ENCODE results near the gene UBE2U.

UBE2U gene

DNA sequence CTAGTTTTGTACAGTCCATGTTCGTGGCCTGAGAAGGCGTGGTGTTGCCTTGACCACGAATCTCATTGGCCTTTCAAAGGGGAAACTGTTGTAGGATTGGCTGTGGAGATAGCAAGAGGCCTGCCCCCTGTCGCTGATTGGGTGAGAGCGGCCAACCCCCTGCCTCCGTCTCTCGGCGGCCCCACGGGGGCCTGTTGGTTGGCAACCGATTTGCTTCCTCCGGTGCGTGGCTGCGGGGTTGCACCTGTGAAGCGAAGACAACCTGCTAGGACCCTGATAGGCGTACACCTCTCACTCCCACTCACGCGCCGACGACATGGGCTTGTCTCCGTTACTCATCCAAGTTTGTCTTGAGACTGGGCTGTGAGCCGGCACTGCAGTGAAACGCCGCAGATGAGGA lies at the start of gene UBE2U:
UBE2U (plus strand) TSS at position 204 of the 400 bp plus-strand sequence. CDS start 428 bp downstream, outside the sequence.
- DNase-seq, result no peak

GRCh38 chr1:64155278-64155677 lies 48.1 kb upstream of the UBE2U start:
- DNase-seq, result no peak

DNA sequence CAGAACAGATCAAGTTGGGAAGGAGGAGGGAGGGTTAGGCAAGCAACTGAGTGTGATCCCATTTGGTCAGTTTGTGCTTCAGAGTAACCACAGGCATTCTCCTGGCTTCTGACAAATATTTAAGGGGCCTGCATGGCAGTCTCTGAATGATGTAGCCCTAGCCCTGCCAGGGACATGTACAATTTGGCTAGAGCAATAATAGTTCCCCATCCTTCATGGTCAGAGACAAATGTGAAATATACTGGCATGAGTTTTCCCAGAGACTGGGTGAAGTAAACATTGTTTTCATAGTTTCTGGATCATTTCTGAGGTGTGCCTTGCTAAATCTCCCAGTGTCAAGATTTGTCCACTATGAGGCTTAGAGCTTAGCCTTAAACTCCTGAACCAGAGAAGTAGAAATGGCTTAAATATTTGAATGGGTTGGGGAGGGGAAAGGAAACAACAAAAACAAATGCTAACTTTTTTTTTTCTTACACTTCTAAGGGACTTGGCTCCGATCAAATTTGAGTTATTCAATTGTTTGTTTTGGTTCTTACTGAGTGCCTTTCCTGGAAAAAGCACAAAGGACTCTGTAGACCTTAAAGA lies 42.0 kb upstream of the UBE2U start:
- DNase-seq, result no peak

- DNase-seq, result no peak
Observed at GRCh38 chr1:64162151-64162550, 41.3 kb upstream of the UBE2U start.

DNA sequence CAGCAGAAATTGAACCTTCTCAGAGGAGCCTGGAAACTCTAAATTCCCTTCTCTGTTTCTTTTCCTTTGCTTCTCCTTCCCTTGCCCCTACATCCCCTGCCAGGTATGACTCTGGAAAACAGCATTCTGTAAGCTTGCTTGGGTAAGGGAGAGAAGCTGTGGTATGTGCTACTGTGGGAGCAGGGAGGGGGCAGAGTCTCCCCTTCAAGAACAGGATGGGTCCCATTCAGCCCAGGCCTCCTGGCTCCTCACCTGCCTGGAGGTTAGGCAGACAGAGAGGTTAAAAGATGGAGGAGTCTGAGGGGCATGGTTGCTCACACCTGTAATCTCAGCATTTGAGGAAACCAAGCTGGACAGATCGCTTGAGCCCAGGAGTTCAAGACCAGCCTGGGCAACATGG lies 40.6 kb upstream of the UBE2U start:
- DNase-seq, result no peak

DNA sequence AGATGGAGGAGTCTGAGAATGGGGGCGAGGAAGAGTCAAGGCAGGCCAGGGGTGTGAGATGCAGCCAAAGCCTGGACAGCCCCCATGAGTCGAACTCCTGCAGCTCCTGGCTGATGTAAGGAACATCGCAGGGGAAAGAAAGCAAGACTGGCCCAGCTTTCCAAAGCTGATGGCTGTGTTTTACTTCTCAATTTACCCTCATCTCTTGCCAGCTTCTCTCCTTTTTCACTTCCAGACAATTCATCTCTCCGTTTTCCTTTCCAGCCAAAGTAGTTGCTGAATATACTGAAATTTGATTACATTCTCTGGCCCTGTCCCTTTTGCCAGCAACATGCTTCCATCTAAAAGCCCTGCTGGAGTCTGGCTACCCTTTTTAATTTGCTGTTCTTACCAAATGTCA lies 40.0 kb upstream of the UBE2U start:
- no peak for DNase-seq

DNA sequence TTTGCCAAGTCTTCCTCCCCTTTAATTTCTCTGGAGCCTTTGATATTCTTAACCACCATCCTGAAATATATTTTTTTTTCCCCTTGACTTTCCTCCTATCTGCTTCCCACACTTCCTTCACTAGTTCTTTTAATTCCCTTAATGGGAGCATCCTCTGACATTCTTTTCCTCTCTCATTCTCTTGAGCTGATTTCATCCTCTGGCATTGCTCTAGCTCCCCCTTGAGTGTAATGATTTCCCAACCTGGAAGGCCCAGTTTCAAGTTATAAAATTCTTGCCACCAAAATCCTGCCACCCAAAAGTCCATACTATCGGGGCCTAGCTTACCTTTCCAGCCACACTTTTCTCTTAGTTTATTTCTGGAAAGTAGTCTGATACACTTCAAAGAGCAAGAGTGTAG lies 39.5 kb upstream of the UBE2U start:
- DNase-seq, result no peak

DNA sequence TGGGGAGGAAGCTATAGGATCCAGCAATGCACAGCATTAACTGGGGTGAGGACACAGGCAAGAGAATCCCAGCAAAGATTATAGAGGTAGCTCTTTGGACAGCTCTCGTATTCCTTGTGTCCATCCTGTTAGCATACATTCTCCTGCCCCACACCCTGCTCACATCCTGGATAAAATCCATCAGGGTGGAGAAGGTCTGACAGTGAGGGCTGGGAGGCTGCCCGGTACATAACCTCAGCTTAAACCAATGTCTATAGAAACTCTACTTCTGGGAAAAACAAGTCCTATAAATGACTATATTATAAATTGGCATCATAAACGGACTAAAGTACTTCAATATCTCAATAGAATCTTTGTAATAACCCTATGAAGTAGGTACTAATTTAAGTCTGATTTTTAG lies 36.8 kb upstream of the UBE2U start:
- no peak for DNase-seq

DNA sequence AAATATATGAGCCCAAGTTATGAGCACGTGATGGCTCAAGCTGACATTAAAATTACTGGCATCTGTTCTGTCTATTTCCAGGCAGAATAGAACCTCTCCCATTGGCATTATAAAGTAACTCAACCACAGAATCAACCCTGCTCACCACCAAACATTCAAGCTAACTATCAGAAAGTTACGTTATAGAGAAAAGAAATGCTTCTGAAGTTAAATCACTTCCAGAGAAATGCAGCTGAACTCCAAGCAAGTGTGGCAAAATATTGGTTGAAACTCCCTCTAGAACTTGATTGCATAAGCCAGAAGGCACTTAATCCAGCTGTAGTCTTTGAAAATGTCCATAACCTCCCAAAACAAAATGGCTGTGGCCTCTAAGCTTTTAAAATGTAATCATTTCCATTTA lies 36.2 kb upstream of the UBE2U start:
- no peak for DNase-seq

DNA sequence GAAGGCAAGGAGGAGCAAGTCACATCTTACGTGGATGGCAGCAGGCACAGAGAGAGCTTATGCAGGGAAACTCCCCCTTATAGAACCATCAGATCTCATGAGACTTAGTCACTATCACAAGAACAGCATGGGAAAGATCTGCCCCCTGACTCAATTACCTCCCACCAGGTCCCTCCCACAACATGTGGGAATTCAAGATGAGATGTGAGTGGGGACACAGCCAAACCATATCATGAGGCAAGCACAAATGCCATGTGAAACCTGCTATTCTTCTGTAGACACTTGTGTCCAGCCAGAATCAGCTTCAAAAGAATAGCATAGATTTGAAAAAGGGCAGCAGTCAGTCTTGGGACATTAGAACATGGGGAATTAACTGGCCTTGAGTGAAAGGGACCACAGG lies 32.2 kb upstream of the UBE2U start:
- DNase-seq, result no peak

GRCh38 chr1:64171797-64172281 lies 31.6 kb upstream of the UBE2U start:
- DNase-seq, result peak; percentile 5

DNA sequence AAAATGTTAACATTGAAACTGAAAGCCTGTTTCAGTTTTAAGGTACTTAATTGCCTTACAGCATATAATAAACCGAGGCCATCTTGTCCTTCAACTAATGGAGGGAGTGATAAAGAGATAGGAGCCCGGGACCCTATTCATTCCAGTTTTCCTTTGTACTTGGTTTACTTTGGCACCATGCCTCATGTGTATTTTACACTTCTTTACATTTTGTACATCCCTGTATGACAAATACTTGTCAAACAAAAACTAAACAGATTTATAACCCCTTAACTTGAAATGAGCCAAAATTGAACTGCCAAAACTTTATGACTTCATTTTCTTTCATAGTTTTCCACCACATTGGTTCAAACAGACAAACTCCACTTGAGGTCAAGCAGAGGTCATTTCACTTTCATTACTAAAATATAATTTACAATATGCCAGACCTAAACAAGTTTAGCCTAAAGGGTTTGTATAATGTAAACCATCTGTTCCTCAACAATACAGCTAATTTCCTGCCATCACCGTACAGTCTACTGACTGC lies 30.9 kb upstream of the UBE2U start:
- no peak for DNase-seq

DNA sequence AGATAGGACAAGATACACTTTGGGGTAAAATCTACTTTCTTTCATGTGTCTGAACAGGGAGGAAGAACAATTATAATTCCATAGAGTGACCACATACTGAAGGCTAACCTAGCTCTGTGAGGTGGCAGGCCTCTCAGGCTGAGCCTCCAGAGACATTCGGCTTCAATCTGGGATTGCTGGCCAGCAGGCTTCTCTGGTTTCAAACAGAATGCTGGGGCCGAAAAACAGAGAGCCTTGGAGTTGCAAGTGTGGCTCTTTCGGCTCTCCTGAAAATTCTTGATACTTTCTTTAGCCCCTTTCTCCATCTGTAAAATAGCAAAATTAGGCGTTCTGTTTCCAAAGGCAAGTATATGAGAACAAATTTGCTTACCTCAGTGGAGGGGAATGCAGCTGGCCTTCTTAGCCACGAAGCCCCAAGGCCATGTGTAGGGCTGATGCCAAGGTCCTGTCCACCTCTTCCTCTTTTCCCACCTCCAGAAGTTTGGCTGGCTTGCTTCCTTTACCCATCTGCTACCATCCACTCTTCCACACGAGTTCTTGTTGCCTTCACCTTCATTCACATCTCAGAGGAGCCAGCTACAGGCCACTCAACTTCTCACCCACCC lies 30.0 kb upstream of the UBE2U start:
- DNase-seq, result no peak

DNA sequence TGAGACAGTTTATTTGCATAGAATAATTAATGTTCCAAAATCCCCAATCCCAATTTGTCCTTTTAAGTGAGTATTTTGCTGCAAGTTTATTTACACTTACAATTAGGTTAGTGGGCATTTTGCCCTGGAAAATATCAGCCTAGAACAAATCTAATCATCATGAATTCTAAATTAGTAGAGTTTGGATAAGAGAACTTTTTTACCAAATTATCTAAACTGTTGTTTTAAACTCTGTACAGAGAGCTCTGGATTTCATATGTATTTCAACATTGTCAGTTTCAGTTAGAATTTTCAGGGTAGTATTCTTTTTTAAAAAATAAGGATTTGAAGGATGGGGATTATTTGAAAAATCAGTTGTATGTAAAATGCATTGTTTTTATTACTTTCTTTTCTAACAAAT lies 27.8 kb upstream of the UBE2U start:
- no peak for DNase-seq

DNA sequence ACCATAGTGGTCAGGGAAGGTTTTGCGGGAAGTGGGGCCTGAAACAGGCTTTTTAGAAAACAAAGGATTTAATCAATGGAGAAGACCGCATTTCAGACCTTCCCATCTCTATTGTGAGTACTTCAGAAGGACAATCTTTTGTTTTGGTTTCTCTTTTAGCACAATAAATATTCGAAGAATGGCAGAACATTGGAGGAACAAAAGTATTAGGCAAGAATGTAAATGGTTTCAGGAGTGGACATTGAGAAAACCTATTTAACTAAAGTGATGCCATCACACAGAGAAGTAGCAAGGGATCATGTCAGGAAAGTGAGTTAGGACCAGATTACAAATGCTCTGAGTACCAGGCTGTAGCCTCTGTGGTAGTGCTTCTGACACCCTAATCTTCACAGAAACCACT lies 26.8 kb upstream of the UBE2U start:
- no peak for DNase-seq

GRCh38 chr1:64179588-64179987 lies 23.8 kb upstream of the UBE2U start:
- no peak for DNase-seq

GRCh38 chr1:64182207-64182606 lies 21.2 kb upstream of the UBE2U start:
- DNase-seq, result no peak

GRCh38 chr1:64183395-64184002 lies 19.9 kb upstream of the UBE2U start:
- DNase-seq, result no peak

GRCh38 chr1:64184003-64184440 lies 19.4 kb upstream of the UBE2U start:
- DNase-seq, result no peak

DNA sequence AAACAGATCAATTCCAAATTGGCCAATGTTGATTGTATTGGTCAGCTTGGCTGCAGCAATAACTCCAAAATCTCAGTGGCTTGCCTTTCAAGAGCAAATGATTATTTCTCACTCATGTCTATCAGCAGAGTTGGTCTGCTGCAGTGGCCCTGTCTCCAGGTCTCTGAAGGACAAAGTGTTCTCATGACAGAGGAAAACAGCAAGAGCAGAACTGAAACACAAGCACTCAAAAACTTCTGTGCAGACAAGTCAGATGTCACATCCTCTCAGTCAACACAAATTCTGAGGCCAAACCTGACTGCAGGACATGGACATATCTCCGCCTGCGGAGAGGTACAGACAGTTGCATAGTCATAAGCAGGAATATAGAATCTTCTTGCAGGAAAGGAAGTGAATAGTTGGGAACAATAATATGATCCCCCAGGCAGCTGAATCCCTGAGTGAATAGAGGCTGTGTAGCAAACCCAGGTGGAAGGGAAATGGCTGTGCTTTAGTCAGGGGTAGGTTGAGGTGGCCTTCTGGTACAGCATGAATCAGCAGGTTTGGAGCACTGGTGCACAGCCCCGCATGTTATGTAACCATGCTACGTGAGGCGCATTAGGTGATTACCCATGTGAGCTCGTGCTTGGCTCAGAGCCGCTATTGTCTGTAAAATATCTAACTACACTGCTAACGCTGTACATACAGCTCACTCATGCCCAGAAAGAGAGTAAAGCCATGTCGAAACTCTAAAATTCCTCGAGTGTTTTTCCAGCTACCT lies 17.1 kb upstream of the UBE2U start:
- DNase-seq, result no peak

GRCh38 chr1:64186898-64187280 lies 16.5 kb upstream of the UBE2U start:
- DNase-seq, result no peak

DNA sequence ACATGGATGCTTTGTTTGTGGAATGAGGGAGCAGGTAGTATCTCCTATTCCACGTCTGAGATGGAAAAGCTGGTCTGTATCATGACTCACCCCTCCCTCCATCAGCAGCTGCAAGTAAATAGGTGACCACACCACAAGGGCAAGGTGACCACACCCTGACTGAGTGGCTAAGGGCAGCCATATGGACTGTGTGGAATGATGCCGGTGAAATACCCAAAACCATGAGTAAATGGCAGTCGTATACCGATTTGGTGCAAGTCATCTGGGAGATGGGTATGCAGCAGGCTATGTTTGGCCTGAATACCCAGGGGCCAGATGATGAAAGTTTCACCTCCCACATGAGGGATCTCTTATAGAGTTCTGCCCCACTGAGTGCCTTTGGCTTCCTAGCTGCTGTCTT lies 15.8 kb upstream of the UBE2U start:
- no peak for DNase-seq

DNA sequence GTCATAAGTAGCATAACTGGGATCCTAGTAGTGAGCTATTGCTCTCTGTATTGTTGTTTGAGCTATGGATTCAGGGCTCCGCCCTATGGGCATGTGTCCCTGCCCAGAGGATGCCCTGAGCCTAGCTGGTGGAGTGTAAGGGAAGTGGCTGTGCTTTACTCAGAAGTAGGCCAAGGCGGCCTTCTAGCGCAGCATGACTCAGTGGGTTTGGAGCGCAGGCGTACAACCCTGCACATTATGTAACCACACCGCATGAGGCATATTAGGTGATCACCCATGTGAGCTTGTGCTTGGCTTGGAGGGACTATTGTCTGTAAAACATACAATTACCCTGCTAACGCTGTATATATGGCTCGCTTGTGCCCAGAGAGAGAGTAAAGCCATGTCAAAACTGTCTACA lies 11.1 kb upstream of the UBE2U start:
- no peak for DNase-seq
